Activated CD4-positive, CD25-positive, alpha-beta regulatory T cell treated with anti-CD3 and anti-CD28 coated beads, Interleukin-2, amount 50 U/mL, for 24 hours (primary cell): ENCODE measurements around the gene DHX16.

Experiments used
- ATAC-seq, 2 donors: fragments of 150-1000 bp; cut with Tn5 transposase; one replicate each; pipeline ENCODE4 v1.10.0; 2021; ENCODE audit warnings: mild to moderate bottlenecking in 1 of 2, moderate library complexity in 1 of 2

DHX16 gene

DNA sequence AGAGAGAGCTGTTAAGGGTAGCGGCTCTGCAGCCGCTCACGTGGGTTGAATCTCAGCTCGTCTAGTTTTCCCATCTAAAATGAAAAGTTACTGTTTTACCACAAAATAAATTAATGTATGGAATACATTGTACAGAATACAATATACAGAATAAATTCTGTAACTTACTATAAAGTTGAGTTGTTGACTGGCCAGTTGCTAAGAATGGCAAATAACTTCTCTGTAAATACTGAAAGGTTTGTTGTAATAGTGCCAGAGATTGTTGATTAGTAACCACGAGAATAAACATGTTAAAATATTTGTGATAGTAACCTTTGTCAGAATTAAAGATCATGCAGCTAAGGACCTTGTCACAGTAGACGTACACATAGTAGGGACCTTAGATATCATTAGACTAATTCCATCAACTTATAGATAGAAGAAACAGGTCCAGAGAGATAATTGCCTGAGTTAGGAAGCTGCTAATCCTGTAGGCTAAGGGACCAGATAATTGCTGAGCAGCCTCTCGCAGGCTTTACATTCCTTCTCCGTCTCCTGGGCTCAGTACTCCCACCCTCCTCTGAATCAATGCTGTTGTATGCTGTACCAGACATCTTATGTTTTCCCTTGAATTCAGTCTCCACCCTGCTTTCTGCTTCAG lies 18.5 kb upstream of the DHX16 start:
- ATAC-seq, result no peak

DNA sequence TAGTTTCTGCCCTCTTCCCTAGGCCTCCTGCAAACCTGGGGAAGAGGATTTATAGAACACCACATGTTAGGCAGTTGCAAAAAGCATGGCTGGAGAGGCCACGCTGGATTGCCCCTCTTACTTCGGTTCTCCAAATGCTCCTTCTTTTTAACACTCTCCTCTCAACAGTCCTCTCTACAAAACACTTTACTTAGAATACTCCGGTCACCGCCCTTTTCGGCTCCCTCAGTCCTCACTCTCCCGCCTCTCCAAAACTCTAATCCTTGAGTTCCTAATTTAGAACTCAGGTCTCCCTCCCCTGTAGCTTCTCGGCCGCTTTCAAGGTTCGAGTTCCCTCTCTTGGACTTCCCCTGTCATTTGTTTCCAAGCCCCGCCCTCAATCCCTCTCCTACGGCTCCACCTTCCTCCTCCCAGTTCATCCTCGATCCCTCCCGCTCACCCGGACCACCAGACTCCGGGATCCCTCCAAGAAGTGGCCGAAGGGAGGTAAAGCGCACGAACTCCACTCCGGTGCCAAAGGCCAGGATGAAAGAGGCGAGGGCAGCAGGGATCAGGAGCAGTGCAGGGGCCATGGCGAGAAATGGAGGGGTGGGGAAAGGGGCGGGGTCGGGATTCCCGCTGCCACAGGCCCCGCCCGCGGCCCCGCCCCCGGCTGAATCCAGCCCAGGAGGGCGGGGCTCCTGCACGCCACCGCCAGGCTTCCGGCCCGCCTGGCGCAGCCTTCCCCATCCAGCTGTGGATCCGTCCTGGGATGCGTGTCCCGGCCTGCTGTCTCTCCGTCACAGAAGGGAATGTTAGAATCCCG lies 17.8 kb upstream of the DHX16 start, which contains the start of gene NRM:
TSS of gene NRM (minus strand) at position 582 of the 805 bp plus-strand sequence. CDS start at position 572, 10 bp downstream.
- ATAC-seq, result peak; percentile 25 to 28

DNA sequence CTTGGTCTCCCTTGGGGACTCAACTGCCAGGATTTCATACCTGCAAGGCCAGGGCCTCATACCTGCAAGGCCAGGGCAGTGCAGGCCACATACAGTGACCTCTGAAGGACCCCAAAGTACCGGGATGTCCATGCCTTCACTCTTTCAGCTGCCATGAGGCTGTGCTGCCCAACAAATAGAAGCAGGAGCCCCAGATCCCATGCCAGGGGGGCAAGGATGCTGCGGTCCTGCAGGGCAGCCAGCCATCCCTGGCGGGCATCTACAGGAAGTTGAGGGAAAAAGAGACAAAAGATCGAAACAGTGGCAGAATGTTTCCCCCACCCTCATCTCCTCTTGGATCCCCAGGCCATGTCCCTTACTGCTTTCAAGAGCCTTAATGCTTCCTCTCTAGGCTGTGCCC lies 17.2 kb upstream of the DHX16 start:
- no peak for ATAC-seq

DNA sequence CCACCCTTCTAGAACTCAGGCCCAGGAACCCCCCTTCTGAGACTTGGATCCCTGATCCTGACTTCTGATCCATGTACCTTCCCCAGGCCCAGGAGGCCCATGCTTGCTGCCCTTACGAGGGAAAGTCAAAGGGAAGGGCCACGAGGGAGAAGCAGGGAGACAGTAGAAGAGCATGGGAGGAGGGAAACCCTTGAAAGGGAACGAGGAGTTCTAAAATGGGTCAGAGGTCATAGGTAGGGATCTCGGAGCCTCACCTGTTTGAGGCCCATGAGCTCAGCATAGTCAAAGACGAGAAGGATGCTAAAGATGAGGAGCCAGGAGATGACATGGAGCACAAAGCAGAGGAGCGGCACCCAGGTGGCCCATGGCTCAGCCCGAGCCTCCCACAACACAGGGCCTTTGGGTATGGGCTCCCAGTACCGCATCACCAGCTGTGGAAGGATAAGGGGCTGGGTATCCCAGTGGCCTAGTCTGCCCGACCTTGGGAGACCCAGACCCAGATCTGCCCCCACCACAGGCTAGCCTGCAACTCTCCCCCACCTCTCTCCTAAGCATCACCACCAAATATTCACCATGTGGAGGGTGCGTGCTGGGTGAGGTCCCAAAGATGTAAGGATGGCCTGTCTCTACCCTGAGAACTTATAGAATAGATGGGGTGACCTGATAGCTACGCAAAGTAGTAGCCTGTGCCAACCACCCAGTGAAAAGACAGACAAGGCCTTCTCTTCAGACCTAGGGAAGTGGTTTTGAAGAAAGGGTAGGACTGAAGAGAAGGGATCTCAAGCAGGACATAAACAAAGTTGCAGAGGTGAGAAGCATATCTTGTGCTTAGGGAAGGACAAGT lies 16.4 kb upstream of the DHX16 start:
- no peak for ATAC-seq

DNA sequence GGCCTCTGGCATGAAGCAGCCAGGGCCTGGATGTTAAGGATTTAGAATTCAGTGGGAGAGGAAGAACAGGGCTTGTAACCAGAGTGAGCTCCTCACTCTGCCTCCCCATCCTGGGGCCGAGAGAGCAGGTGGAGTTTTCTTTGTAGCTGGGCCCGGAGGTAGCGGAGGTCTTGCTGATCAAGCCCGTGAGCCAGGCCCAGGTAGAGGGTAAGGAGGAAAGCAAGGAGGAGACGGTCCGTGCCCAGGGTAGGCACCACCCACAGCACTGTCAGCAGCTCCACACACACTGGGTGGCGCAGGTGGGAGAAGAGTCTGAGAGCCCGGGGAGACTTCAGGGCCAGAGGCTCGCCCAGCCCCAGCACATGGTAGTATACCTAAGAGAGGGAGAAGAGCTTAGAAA lies 15.8 kb upstream of the DHX16 start:
- no peak for ATAC-seq

DNA sequence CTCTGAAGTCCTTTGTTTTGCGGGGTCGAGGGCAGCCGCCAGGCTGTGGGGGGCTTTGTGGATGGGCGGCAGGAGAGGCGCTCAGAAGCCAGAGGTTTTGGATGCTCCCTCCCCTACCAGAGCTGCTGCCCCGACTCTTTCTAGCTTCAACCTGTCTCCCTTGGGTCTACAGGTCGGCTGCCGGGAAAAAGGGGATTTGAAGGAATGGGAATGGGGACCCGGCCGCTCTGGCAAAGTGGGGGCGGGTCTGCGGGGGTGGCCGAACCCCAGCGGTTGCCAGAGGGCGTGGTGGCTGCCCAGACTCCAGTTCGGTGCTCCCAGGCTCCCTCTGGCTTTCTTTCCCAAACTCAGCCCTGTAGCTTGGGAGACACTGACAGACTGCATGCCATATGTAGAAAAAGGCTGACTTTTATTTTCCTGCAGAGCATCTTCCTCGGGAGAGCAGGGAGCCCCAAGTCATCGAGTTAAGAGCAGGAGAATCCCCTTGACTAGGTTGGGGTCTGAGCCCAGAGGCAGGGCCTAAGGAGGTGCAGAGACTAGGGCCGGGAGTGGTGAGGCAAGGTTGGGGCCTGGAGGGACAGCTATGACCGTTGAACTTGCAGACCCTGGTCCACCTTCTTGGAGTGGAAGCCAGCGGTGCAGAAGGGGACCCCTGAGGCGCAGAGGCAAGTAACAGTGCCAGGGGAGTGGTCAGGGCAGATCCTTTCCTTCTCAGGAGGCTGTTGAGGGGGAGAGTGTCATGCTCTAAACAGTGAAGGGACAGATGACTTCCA lies 15.0 kb upstream of the DHX16 start:
- no peak for ATAC-seq

DNA sequence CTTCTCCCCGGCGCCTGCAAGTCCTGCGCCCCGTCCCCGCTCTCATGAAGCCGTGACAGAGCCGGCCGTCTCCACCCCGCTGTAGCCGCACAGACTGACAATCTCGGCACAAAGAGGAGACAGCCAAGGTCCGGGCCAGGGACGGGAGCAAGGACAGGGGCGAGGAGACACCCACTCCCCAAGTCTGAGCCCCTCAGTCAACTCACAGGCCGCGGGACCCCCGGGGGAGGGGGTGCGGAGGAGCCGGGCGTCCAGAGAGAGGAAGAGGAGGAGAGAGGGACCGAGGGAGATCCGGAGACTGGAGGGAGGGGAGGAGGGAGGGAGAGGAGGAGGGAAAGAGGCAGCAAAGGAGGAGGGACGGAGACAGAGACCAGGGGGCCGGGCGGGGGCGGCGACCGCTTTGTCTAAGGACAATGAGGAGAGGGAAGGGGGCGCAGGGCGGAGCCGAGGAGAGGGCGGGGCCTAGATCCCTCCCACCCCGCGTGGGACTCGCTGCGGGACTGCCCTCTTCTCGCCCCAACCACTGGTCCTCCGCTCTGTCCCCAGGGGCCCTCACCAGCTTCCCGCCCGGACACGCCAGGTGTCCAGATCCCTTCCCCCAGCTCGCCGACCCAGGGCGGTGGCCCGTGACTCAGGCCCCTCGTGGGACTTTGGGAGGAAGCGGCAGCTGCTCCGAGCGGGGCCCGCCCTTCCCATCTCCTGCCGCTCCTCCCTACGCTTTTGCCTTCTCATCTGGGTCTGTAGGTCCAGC lies 14.3 kb upstream of the DHX16 start:
- peak; percentile 26 to 34 for ATAC-seq

DNA sequence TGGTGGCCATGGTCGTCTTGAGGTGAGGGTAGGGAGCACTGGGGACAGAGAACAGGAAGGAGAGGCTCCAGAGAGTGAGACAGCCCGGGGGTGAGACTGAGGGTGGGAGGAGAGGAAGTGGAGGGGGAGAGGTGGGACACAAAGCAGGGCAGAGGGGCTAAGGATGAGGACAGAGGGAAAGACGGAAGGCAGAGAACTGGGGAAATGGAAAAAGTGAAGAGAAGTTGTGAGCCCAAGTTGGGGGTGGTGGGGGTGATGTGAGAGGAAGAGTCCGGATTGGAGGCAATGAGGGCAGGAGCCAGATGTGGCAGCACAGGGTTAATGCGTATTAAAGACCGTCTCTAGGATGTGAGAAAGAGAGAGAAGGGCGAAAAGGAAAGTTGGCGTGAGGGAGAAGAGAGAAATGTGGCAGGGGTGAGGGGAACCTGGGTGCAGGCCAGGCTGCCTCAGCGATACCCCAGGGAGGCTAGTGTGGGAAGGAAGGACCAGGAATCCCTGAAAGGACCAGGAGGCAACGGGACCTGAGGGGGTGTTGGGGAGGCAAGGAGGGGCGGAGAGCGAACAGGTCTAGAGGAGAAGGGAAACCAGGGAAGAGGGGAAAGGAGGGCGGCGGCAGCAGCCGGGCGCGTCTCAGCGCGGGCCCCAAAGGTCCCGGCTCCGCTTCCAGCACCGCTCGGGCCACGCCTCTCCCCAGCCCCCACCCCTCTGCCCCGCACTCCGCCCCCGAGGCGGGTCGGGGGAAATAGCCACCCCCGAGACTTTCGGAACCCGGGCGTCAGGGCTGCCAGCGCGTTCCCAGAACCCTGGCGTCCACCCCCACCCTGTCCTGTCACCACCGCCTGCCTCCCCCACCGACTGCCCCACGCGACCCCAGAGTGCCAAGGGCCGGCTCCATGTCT lies 13.5 kb upstream of the DHX16 start, which contains the start of gene PPP1R18:
TSS of gene PPP1R18 (minus strand) at position 637 of the 899 bp plus-strand sequence. CDS start at position 10, 627 bp downstream.
- peak; percentile 39 to 43 for ATAC-seq

DNA sequence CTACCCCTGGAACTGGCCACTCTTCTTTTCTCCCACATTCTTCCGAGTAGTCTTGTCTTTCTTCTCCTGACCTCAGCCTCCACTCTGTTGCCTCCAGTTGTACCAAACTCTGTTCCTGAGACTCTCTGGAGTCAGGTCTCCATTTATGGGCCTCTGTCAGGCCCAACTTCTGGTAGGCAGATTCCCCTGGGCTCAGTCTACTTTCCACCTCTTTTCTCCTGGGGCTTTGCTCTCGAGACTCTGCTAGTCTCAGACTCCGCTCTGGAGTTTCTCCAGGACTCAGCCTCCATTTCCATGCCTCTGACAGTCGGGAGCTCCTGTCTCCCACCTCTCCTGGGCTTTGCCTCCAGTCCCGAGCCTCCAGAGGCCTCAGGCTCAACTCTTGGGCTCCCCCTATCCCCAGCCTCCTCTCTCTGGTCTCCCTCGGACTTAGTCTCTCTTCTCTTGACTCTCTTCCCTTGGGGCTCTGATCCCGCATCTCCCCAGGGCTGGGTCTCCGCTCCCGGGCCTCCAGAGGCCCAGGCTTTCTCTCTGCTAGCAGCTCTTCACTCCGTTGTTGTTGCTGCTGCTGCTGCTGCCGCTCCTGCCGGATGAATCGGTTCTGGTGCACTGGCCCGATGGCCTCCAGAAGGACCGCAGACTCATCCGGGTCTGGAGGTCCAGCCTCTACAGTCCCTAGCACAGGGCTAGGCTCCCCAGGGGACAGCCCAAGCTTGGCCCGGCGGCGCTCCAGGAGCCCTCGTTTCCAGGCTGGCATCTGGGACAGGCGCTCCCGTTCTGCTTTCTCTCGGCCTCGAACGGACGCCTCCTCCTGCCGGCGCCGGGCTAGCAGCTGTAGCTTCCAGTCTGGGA lies 12.6 kb upstream of the DHX16 start:
- no peak for ATAC-seq

DNA sequence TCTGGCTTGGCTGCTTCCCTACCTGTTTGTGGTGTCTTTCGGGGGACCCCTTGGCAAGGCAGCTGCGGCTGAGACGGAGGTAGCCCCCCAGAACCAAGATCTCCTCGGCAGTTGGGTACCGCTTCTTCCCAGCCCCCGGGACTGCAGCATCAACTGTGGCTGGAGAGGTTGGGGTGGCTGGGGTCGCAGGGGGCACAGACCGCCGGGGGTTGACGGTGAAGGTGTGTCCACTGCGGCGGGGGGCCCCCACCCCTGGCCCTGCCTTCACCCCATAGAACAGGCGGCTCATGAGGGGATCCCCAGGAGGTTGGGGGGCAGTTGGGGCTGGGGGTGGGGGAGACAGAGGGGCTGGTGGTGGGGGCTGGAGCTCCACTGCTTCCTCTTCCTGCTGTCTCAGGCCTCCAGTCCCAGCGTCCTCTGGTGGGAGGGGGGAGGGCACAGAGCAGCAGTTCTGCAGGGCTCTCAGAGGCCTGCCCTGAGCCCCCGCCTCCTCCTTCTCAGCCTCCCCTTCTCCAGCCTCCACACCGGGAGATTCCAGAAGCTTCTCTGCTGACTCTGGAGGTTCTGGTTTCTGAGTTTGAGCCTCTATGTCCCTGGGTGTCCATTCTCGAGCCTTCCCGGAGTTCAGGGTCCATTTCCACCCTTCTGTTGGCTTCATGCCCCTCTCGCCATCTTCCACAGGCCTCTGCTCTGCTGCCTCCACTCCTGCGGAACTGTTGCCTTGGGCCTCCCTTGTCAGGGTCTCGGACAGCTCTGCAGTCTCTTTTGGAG lies 11.8 kb upstream of the DHX16 start:
- no peak for ATAC-seq

DNA sequence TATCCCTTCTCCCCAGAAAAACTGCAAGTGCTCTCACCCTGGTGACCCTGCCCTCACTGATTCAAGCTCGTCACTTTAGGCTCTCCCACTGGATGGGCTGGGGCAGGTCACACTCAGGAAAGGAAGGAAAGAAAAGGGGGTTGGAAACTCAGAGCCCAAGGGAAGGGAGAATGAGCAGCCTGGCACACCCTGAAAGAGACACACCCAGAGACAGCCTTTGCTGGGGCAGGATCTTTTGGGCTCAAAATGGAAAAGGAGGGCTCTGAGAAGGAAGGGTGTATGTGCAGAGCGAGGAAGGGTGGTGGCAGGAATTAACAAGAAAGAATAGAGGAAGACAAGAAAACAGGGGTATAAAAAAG lies 11.2 kb upstream of the DHX16 start:
- no peak for ATAC-seq

DNA sequence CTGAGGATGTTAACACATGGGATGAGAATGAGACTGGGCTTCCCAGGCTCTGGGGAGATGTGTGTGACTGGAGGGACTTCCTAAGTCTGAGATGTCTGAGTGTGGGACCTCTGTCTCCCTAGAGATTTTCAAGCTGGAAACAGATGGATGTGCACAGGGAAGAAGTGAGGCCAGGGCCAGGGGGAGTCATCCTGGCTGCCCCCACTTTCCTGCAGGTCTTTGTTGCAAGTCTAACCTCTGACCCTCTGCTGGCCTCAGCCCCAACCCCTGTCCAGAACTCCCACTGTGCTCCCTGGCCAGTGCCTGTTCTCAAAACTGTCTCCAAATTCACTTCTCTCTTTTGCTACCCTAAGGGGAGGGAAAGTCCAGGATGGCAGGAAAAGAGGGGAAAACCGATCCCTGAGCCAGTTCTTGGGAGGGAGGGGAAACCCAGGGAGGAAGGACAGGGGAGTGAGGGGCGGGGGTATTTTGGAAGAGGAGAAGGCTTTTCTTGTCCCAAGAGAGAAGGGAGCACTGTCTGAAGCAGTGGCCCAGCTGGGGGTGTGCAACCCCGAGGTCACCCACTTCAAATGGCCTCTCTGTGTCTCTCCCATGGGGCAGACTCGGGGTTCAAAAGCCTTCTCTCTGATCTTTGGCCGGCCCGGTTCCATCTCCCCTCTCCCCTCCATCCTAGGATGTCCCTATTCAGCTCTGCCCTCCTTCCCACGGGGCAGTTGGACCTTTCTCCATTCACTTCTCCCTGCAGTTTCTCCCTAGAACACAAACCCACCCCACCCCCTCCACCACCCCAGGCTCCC lies 10.6 kb upstream of the DHX16 start:
- no peak for ATAC-seq

DNA sequence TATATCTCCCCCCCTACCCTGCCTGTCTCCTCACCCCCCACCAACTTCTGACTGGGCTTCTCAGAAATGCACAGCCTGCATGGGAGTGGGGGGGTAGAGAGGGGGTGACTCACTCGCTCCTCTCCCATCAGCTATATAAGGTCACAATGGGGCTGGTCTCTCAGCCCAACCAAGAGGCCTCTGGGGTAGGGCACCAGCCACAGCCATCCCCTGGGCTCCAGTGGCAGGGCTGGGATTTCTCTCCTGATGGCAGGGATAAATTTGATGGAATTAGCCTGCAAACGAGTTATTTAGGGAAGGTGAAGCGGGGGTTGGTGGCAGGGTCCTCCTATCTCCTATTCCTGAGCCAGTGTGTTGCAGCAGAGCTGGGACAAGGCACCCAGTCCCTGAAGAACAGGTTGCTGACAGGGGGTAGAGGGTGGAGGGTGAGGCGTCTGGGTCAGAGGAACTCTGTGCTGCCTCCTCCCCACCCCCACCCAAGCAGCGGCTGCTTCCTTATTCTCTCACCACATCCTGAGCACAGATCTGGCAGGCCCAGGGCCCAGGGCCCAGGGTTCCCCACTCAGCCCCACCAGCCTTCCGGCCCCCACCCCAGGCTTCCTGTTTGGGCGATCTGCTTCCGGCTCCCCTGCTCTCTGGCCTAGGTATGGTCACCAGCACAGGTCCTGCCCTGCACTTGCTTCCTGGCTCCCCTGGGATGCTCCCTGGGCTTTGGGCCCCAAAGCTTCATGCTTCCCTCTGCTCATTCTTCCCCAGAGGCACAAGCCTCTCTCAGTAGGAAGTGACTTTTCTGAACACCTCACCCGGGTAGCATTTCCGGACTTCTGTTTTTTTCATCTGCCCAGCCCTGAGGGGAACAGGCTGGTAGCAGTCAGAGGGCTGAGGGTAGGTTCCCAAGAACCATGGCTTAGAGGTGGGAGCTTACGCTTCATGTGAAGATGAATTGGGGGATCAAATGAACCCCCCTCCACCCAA lies 9.6 kb upstream of the DHX16 start:
- ATAC-seq, result peak; percentile 73 to 77

DNA sequence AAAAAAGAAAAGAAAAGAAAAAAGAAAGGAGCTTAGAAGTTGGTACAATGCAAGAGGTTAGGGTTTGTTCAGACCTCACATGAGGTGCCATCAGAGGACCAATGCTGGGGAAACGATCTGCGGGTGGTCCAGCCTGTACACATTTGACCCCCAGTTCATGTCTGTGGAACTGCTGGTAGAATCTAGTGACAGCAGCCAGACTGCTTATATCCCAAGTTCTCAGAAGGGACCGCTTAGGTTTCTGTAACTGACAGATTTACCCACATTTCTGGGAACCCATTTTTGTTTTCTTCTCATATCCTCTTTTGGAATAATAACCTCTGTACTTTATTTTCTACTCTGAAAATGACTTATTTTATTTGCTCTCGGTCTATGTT lies 8.9 kb upstream of the DHX16 start:
- ATAC-seq, result peak in 1 of 2 donors; percentile 1

DNA sequence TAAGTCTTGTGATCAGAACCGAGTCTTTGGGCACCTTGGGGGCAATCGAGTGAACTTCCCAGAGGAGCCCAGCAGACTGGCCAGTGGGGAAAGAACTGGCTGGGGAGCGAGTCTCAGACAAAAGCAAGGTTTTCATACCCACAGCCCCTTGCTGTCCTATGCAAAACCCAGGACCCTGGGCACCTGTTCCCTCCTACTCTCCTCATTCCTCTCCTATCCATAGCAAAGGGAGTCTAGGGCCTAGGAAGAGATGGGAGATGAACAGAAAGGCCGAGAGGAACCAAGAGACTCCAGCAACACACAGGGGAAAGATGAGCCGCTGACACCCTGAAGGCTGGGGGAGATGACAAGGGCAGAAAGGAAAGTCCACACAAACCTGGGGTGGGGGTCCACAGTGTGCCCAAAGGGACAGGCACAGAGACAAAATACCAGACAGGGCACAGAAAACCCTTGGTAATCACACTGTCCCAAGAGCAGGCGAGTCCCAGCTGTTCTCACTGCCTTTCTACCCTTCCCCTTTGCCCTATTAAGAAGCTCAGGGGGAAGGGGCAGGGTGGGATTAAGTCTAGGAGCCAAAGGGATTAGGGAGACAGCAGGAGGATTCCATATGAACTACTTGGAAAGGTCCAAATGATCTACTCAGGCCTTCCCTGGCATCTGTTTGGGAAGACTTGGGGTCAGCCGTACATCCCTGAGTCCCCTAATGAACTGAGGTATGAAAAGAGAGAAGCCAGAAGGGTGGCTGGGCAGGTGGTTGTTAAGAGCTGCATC lies 7.1 kb upstream of the DHX16 start:
- no peak for ATAC-seq
